Measurements from ENCODE around the gene RPS18. TPM values are rescaled to one million over a fixed set of nuclear protein-coding genes. Genes with fewer than 3 reads are reported as not detected.
A peak's percentile ranks its signal among the peaks of the same experiment; 100 is the strongest.
"Not testable (repeated sequence)": the region's sequence is repeated elsewhere in the genome, so short reads cannot be mapped to it uniquely, and the experiment has no call there.

Gene RPS18
- total RNA-seq, 1 experiment from 2014 or later, result 7,996 TPM

GRCh38 chr6:33279257-33279695 lies 7.4 kb downstream of the RPS18 start:
- no peak overlapping the region for H2AFZ ChIP-seq (ENCODE audit: low read length)
- no peak overlapping the region for H3K4me2 ChIP-seq (ENCODE audit: low read depth, low read length, poor library complexity, severe bottlenecking)
- no peaks in the 10 kb centered on the region for H3K27me3 ChIP-seq (ENCODE audit: low read length)
- no peaks in the 10 kb centered on the region for H3K9me3 ChIP-seq (ENCODE audit: low read length)
- peaks cover 17% of the 10 kb centered on the region for H4K20me1 ChIP-seq (ENCODE audit: insufficient read depth, low read depth, low read length)
- H3K4me3 ChIP-seq (ENCODE audit: low read length), result no peak overlapping the region
- no peak overlapping the region; the same call in 1 of the 2 replicates for H3K27ac ChIP-seq (ENCODE audit: low read length)
- peaks cover 9% of the 10 kb centered on the region for H3K79me2 ChIP-seq (ENCODE audit: low read length)
- peaks cover 51% of the 10 kb centered on the region for H3K4me1 ChIP-seq (ENCODE audit: low read length)
- no peak for DNase-seq
- no peak overlapping the region for H3K9ac ChIP-seq (ENCODE audit: low read length)
- peaks cover 22% of the 10 kb centered on the region for H3K36me3 ChIP-seq (ENCODE audit: insufficient read depth, low read length)
- H3K9me2 ChIP-seq (replicated peaks; ENCODE audit: insufficient read depth, low read length), result no peaks in the 10 kb centered on the region

DNA sequence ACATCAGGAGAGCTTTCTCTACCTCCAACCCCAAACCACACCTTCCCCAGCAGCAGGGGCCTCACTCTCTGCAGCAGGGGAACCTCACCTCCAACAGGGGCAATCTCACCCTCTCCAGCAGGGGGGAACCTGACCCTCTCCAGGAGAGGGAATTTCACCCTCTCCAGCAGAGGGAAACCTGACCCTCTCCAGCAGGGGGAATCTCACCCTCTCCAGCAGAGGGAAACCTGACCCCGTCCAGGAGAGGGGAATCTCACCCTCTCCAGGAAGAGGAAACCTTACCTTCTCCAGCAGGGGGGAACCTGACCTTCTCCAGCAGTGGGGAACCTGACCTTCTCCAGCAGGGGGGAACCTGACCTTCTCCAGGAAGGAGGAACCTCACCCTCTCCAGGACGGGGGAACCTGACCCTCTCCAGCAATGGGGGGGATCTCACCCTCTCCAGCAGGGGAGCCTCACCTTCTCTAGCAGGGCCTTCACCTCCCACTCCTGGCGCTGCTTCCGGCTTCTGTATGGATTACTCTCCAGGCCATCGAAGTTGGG lies 8.2 kb downstream of the RPS18 start:
- no peak overlapping the region for H3K27ac ChIP-seq (ENCODE audit: low read length)
- no peaks in the 10 kb centered on the region for H3K27me3 ChIP-seq (ENCODE audit: low read length)
- H3K4me2 ChIP-seq (ENCODE audit: low read depth, low read length, poor library complexity, severe bottlenecking), result no peak overlapping the region
- H2AFZ ChIP-seq (ENCODE audit: low read length), result no peak overlapping the region
- no peak overlapping the region for H3K4me3 ChIP-seq (ENCODE audit: low read length)
- no peaks in the 10 kb centered on the region for H3K9me2 ChIP-seq (replicated peaks; ENCODE audit: insufficient read depth, low read length)
- no peak overlapping the region for H3K9ac ChIP-seq (ENCODE audit: low read length)
- peaks cover 10% of the 10 kb centered on the region for H4K20me1 ChIP-seq (ENCODE audit: insufficient read depth, low read depth, low read length)
- H3K4me1 ChIP-seq (ENCODE audit: low read length), result peaks cover 43% of the 10 kb centered on the region
- H3K36me3 ChIP-seq (ENCODE audit: insufficient read depth, low read length), result peaks cover 21% of the 10 kb centered on the region
- H3K9me3 ChIP-seq (ENCODE audit: low read length), result no peaks in the 10 kb centered on the region
- H3K79me2 ChIP-seq (ENCODE audit: low read length), result peaks cover 6% of the 10 kb centered on the region; the same call in 1 of the 2 replicates
- DNase-seq, result peak; percentile 56

DNA sequence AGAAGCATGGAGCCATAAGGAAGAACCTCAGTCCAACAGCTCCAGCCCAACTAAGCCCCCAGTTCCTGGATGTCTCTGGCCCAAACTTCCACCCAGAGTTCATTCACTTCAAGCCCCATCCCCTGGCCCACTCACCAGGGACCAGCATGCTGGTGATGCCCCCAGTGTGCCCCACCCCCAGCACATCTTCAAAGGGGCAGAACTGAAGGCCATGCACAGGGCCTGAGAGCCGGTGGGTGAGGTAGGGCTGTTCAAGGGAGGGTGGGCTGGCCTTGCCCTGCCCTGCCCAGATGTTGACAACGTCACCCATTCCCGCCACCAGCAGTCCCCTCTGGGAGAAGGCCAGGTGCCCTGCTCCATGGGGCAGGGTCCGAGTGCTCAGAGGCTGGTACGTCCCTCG lies 8.7 kb downstream of the RPS18 start:
- no peaks in the 10 kb centered on the region for H3K9me2 ChIP-seq (replicated peaks; ENCODE audit: insufficient read depth, low read length)
- no peak overlapping the region for H3K4me2 ChIP-seq (ENCODE audit: low read depth, low read length, poor library complexity, severe bottlenecking)
- H3K9me3 ChIP-seq (ENCODE audit: low read length), result no peaks in the 10 kb centered on the region
- peaks cover 38% of the 10 kb centered on the region for H3K4me1 ChIP-seq (ENCODE audit: low read length)
- no peak overlapping the region for H2AFZ ChIP-seq (ENCODE audit: low read length)
- no peaks in the 10 kb centered on the region for H3K27me3 ChIP-seq (ENCODE audit: low read length)
- H3K27ac ChIP-seq (ENCODE audit: low read length), result no peak overlapping the region
- H4K20me1 ChIP-seq (ENCODE audit: insufficient read depth, low read depth, low read length), result peaks cover 5% of the 10 kb centered on the region; the same call in 1 of the 2 replicates
- no peak overlapping the region for H3K9ac ChIP-seq (ENCODE audit: low read length)
- H3K79me2 ChIP-seq (ENCODE audit: low read length), result 0 out of 2 replicates have a peak, but pooled peaks cover 4% of the 10 kb centered on the region
- H3K36me3 ChIP-seq (ENCODE audit: insufficient read depth, low read length), result peaks cover 16% of the 10 kb centered on the region
- DNase-seq, result no peak
- no peak overlapping the region for H3K4me3 ChIP-seq (ENCODE audit: low read length)

DNA sequence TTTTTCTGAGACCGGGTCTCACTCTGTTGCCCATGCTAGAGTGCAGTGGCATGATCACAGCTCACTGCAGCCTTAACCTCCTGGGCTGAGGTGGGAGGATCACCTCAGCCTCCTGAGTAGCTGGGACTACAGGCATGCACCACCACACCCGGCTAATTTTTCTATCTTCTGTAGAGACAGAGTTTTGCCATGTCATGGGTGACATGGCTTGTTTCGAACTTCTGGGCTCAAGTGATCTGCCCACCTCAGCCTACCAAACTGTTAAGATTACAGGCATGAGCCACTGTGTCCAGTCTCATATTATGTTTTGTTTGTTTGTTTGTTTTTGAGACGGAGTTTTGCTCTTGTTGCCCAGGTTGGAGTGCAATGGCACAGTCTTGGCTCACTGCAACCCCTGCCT lies 13.3 kb downstream of the RPS18 start:
- not testable (repeated sequence) for H3K4me1 ChIP-seq (ENCODE audit: low read length); H3K27ac ChIP-seq (ENCODE audit: low read length); H3K9me3 ChIP-seq (ENCODE audit: low read length); H4K20me1 ChIP-seq (ENCODE audit: insufficient read depth, low read depth, low read length); DNase-seq; H2AFZ ChIP-seq (ENCODE audit: low read length); H3K9ac ChIP-seq (ENCODE audit: low read length); H3K27me3 ChIP-seq (ENCODE audit: low read length); H3K9me2 ChIP-seq (replicated peaks; ENCODE audit: insufficient read depth, low read length); H3K4me3 ChIP-seq (ENCODE audit: low read length); H3K4me2 ChIP-seq (ENCODE audit: low read depth, low read length, poor library complexity, severe bottlenecking)
- Histone ChIP-seq H3K36me3 (ENCODE audit: insufficient read depth, low read length) (peaks cover 23% of the 10 kb centered on the region; the same call in 1 of the 2 replicates), H3K79me2 (ENCODE audit: low read length) (peaks cover 37% of the 10 kb centered on the region)

DNA sequence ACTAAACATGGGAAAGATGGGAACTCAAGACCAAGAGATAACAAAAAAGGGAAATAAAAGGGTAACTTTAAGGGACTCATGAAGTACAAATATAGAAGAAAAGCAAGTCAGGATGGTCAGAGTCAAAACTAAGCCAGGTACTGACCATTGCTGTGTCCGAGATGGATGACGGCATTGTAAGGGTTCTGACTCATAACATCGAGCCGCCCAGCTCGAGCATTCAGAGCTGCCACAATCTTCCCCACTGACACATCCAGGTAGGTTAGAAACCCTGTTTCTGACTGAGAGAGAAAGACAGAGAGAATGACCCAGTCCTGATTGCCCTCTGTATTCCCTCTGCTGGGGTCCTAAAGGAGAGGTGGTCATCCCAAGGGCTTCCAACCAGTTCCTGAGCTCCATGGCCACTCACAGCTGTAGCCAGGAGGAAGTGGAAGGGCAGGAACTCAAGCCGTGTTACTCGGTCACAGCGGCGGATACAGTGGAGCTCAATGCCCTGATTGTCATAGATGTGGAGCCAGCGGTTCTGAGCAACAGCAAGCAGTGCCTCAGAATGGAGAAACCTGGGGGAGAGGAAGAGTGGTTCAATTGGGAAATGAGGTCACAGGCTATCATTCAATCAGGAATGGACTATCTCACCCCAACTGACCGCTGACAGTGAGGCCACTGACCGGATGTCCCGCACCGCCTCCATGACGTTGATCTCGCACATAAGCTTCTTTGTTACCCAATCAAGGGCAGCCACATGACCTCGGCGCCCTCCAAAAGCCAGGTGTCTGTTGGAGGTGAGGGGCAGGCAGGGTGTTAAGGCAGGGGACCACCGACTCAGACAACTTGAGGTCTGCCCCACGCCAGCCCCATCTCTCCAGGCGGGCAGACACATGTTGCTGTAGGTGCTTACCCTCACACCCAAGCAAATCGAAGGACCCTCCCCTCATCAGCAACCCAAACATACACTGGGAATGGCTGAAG lies 15.4 kb downstream of the RPS18 start:
- Histone ChIP-seq H3K79me2 (ENCODE audit: low read length) (peaks cover 50% of the 10 kb centered on the region), H3K4me1 (ENCODE audit: low read length) (peaks cover 23% of the 10 kb centered on the region), H3K27ac (ENCODE audit: low read length) (no peak overlapping the region), H3K36me3 (ENCODE audit: insufficient read depth, low read length) (peaks cover 32% of the 10 kb centered on the region; the same call in 1 of the 2 replicates), H4K20me1 (ENCODE audit: insufficient read depth, low read depth, low read length) (no peaks in the 10 kb centered on the region), H3K9me2 (replicated peaks; ENCODE audit: insufficient read depth, low read length) (no peaks in the 10 kb centered on the region), H2AFZ (ENCODE audit: low read length) (no peak overlapping the region), H3K9ac (ENCODE audit: low read length) (peak overlapping the region; percentile 88), H3K27me3 (ENCODE audit: low read length) (no peaks in the 10 kb centered on the region), H3K9me3 (ENCODE audit: low read length) (no peaks in the 10 kb centered on the region), H3K4me2 (ENCODE audit: low read depth, low read length, poor library complexity, severe bottlenecking) (peak overlapping the region; percentile 68), H3K4me3 (ENCODE audit: low read length) (peak overlapping the region; percentile 88)
- no peak for DNase-seq

GRCh38 chr6:33288141-33288920 lies 16.5 kb downstream of the RPS18 start:
- H3K36me3 ChIP-seq (ENCODE audit: insufficient read depth, low read length), result peaks cover 32% of the 10 kb centered on the region; the same call in 1 of the 2 replicates
- peak overlapping the region; percentile 68 for H3K4me2 ChIP-seq (ENCODE audit: low read depth, low read length, poor library complexity, severe bottlenecking)
- DNase-seq, result no peak
- H3K9ac ChIP-seq (ENCODE audit: low read length), result peak overlapping the region; percentile 88
- H3K9me2 ChIP-seq (replicated peaks; ENCODE audit: insufficient read depth, low read length), result no peaks in the 10 kb centered on the region
- peaks cover 23% of the 10 kb centered on the region for H3K4me1 ChIP-seq (ENCODE audit: low read length)
- H3K79me2 ChIP-seq (ENCODE audit: low read length), result peaks cover 50% of the 10 kb centered on the region
- no peaks in the 10 kb centered on the region for H3K27me3 ChIP-seq (ENCODE audit: low read length)
- peak overlapping the region; percentile 96; the same call in 1 of the 2 replicates for H2AFZ ChIP-seq (ENCODE audit: low read length)
- no peaks in the 10 kb centered on the region for H3K9me3 ChIP-seq (ENCODE audit: low read length)
- H3K4me3 ChIP-seq (ENCODE audit: low read length), result peak overlapping the region; percentile 88
- H3K27ac ChIP-seq (ENCODE audit: low read length), result peak overlapping the region; percentile 4; the same call in 1 of the 2 replicates
- H4K20me1 ChIP-seq (ENCODE audit: insufficient read depth, low read depth, low read length), result no peaks in the 10 kb centered on the region

DNA sequence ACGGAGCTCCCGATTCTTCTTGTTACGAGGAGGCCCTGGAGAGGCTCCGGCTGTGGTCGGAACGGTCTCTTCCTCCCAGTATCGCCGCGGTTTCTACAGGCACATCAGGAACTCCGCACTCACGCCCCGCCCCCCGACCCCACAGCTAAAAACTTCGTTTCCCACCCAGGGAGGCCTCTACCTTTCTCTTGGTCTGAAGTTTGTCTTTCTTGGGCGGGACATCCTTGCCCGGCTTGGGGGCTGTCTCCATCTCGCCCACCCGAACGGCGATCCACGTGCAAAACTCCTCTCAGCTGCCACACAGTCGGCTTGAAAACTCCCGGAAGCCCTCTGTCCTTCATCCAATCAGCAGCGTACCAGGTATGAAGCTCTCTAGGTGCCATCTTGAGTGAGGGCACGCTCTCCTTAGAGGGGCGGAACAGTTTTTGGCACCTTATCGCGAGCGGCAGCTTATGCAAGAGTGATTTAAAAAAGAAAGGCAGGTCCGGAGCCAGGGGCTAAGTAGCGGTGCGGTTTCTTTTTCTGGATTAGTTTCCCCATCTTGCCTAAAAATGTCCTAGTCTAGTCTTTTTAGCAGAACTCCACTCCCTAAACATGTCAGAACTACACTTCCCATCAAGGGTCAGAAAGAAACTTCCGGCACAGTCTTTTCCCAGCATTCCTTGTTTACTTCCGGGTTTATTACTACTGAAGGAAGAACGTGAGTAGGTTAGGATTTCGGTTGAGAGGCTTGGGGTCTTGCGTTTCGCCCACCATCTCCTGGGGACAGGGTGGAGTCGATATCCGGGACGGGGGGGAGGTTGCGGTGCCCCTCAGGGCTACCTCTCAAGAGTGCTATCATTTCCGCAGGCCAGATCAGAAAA lies 17.3 kb downstream of the RPS18 start, which contains the start of the genes PFDN6 and WDR46:
PFDN6 (plus strand) TSS at position 681 of the 863 bp plus-strand sequence. CDS start 256 bp downstream, outside the sequence.
WDR46 (minus strand) TSS at position 319 of the 863 bp plus-strand sequence; CDS start at position 250, 69 bp downstream.
- Histone ChIP-seq H3K4me2 (ENCODE audit: low read depth, low read length, poor library complexity, severe bottlenecking) (peak within 1 kb of the TSS; percentile 68), H2AFZ (ENCODE audit: low read length) (peak within 1 kb of the TSS; percentile 96), H3K79me2 (ENCODE audit: low read length) (peaks cover 50% of the 10 kb centered on the region), H3K4me3 (ENCODE audit: low read length) (peak within 1 kb of the TSS; percentile 88), H3K27ac (ENCODE audit: low read length) (peak within 1 kb of the TSS; percentile 13; the same call in 1 of the 2 replicates), H3K4me1 (ENCODE audit: low read length) (peaks cover 23% of the 10 kb centered on the region), H3K9me2 (replicated peaks; ENCODE audit: insufficient read depth, low read length) (no peaks in the 10 kb centered on the region), H3K36me3 (ENCODE audit: insufficient read depth, low read length) (peaks cover 32% of the 10 kb centered on the region; the same call in 1 of the 2 replicates), H3K27me3 (ENCODE audit: low read length) (no peaks in the 10 kb centered on the region), H3K9ac (ENCODE audit: low read length) (peak within 1 kb of the TSS; percentile 88), H4K20me1 (ENCODE audit: insufficient read depth, low read depth, low read length) (no peaks in the 10 kb centered on the region), H3K9me3 (ENCODE audit: low read length) (no peaks in the 10 kb centered on the region)
- DNase-seq, result peak; percentile 96

Measured in Karpas-422 (cell line).